Tibial nerve (tissue), 4 donors: ENCODE results near the gene SLC45A3. TPM values are rescaled to one million over a fixed set of nuclear protein-coding genes. Genes with fewer than 3 reads are reported as not detected.

Experiments used
- DNase-seq, 2 donors: peaks; one replicate each; pipeline ENCODE4 v3.0.0-alpha.2; 2019; ENCODE audit warnings: low spot score in 2 of 2
- H3K27ac ChIP-seq, 4 donors: fragments of 200-600 bp; sonication (generic) in 3 of 4; one replicate each; pipeline ENCODE4 v1.5.1; 2017 to 2019; ENCODE audit warnings: mild to moderate bottlenecking in 1 of 4
- H3K27me3 ChIP-seq, 2 donors: fragments of 200-600 bp; sonication (generic) in 1 of 2; one replicate each; pipeline versions ENCODE4 v1.5.1 to v1.6.0; 2017 to 2019
- H3K36me3 ChIP-seq, 3 donors: fragments of 200-600 bp; sonication (generic); one replicate each; pipeline ENCODE4 v1.5.1; 2018 to 2019
- H3K4me1 ChIP-seq, 4 donors: fragments of 200-600 bp; sonication (generic) in 3 of 4; one replicate each; pipeline ENCODE4 v1.5.1; 2017 to 2019
- H3K4me3 ChIP-seq, 4 donors: fragments of 200-600 bp; sonication (generic) in 3 of 4; one replicate each; pipeline ENCODE4 v1.5.1; 2017 to 2019; ENCODE audit warnings: mild to moderate bottlenecking in 1 of 4, moderate library complexity in 1 of 4
- H3K9me3 ChIP-seq, 4 donors: fragments of 200-600 bp; sonication (generic) in 3 of 4; one replicate each; pipeline ENCODE4 v1.5.1; 2017 to 2019
- CTCF ChIP-seq, 5 experiments: fragments of 200-600 bp in 3 of 5; fragments of 450-650 bp in 2 of 5; sonication (generic) in 3 of 5; IDR thresholded peaks; one replicate each; pipeline ENCODE4 v1.5.1; 2016 to 2019; ENCODE audit warnings: antibody characterized with exemption in 5 of 5, mild to moderate bottlenecking in 3 of 5, moderate library complexity in 2 of 5
- EP300 ChIP-seq, 2 donors: sonication (generic); formaldehyde crosslinking; IDR thresholded peaks; one replicate each; pipeline ENCODE4 v1.6.1; 2017; ENCODE audit warnings: antibody characterized with exemption in 2 of 2, mild to moderate bottlenecking in 1 of 2
- POLR2A ChIP-seq, 2 donors: fragments of 450-650 bp; IDR thresholded peaks; one replicate each; pipeline ENCODE4 v1.6.1; 2017; ENCODE audit warnings: antibody characterized with exemption in 2 of 2, mild to moderate bottlenecking in 2 of 2, moderate library complexity in 2 of 2
- WGBS, 2 donors: methylation state at CpG; one replicate each; pipeline ENCODE4 v1.1.5; 2018; 5-methylcytosine and 5-hydroxymethylcytosine counted together
- total RNA-seq, 4 donors: library from RNA; depleted of rRNA; stranded (reverse); fragments of >200 nt; gene quantifications; one replicate each; pipeline ENCODE4 v1.1.0, GENCODE V29; 2016

Gene SLC45A3
- total RNA-seq, 4 donors from 2014 or later = 0.44 to 2.9 (median 1.3) TPM

- 44 to 55% methylated on average over 10 of the region's 10 CpGs for WGBS, 2 donors
- Histone ChIP-seq H3K27ac (peak overlapping the region in 2 of 4 donors; percentile 3 to 21), H3K4me3 (no peak overlapping the region), H3K27me3 (no peaks in the 10 kb centered on the region), H3K4me1 (peaks cover 0 to 23% (median 5%) of the 10 kb centered on the region in 4 donors), H3K9me3 (no peaks in the 10 kb centered on the region), H3K36me3 (no peaks in the 10 kb centered on the region)
- TF ChIP-seq EP300 (IDR thresholded peaks at IDR 0.05) (no peak), POLR2A (IDR thresholded peaks at IDR 0.05) (no peak), CTCF (IDR thresholded peaks at IDR 0.05) (no peak)
- no peak for DNase-seq
These were observed 1.8 kb downstream of the SLC45A3 start for GRCh38 chr1:205678286-205679111.

- Histone ChIP-seq H3K4me3 (no peak overlapping the region), H3K27me3 (no peaks in the 10 kb centered on the region), H3K9me3 (no peaks in the 10 kb centered on the region), H3K27ac (peak overlapping the region in 1 of 4 donors; percentile 12), H3K36me3 (no peaks in the 10 kb centered on the region), H3K4me1 (peaks cover 0 to 23% (median 7%) of the 10 kb centered on the region in 4 donors)
- DNase-seq = no peak
- WGBS, 2 donors = 70 to 72% methylated on average over 5 of the region's 5 CpGs
- TF ChIP-seq CTCF (IDR thresholded peaks at IDR 0.05) = no peak
- no peak for TF ChIP-seq POLR2A (IDR thresholded peaks at IDR 0.05)
- TF ChIP-seq EP300 (IDR thresholded peaks at IDR 0.05) = no peak
These were observed 3.1 kb downstream of the SLC45A3 start for GRCh38 chr1:205677167-205677566.

GRCh38 chr1:205676597-205676996 lies 3.7 kb downstream of the SLC45A3 start:
- H3K4me1 ChIP-seq = peaks cover 0 to 23% (median 7%) of the 10 kb centered on the region in 4 donors
- peak overlapping the region in 1 of 4 donors; percentile 12 for H3K27ac ChIP-seq
- TF ChIP-seq POLR2A (IDR thresholded peaks at IDR 0.05) (no peak), CTCF (IDR thresholded peaks at IDR 0.05) (no peak), EP300 (IDR thresholded peaks at IDR 0.05) (no peak)

GRCh38 chr1:205676002-205676401 lies 4.3 kb downstream of the SLC45A3 start:
- Histone ChIP-seq H3K27ac (no peak overlapping the region), H3K36me3 (no peaks in the 10 kb centered on the region), H3K27me3 (no peaks in the 10 kb centered on the region), H3K9me3 (no peaks in the 10 kb centered on the region), H3K4me1 (peaks cover 0 to 23% (median 7%) of the 10 kb centered on the region in 4 donors), H3K4me3 (no peak overlapping the region)
- TF ChIP-seq CTCF (IDR thresholded peaks at IDR 0.05) (no peak), POLR2A (IDR thresholded peaks at IDR 0.05) (no peak), EP300 (IDR thresholded peaks at IDR 0.05) (no peak)
- no peak for DNase-seq
- WGBS, 2 donors = 92 to 98% methylated on average over 5 of the region's 5 CpGs

More at GRCh38 chr1:205676597-205676996, 3.7 kb downstream of the SLC45A3 start:
- H3K9me3 ChIP-seq = no peaks in the 10 kb centered on the region
- H3K4me3 ChIP-seq = no peak overlapping the region
- H3K36me3 ChIP-seq = no peaks in the 10 kb centered on the region
- no peak for DNase-seq
- no peaks in the 10 kb centered on the region for H3K27me3 ChIP-seq
- 38 to 42% methylated on average over 3 of the region's 3 CpGs for WGBS, 2 donors

GRCh38 chr1:205675247-205675646 lies 5.1 kb downstream of the SLC45A3 start:
- Histone ChIP-seq H3K4me1 (peaks cover 0 to 21% (median 8%) of the 10 kb centered on the region in 4 donors), H3K27ac (peak overlapping the region in 1 of 4 donors; percentile 50), H3K27me3 (peaks cover 0 to 3% of the 10 kb centered on the region in 2 donors), H3K4me3 (no peak overlapping the region), H3K36me3 (no peaks in the 10 kb centered on the region), H3K9me3 (no peaks in the 10 kb centered on the region)
- WGBS, 2 donors = 96 to 97% methylated on average over 4 of the region's 4 CpGs
- DNase-seq = no peak
- TF ChIP-seq POLR2A (IDR thresholded peaks at IDR 0.05) (no peak), EP300 (IDR thresholded peaks at IDR 0.05) (no peak)
